Hematopoietic multipotent progenitor cell treated with erythropoietin and hydrocortisone succinate and interleukin-3 and kit ligand, for 17 days (in vitro differentiated cells): ENCODE measurements around the gene HTR1B.

Experiments used
- DNase-seq: peaks from one replicate; pipeline ENCODE4 v3.0.0-alpha.2; 2015; ENCODE audit warnings: low spot score

HTR1B gene

GRCh38 chr6:77455271-77455670 lies 8.0 kb downstream of the HTR1B start:
- no peak for DNase-seq

- DNase-seq, result no peak
Measured at GRCh38 chr6:77454386-77454785, 8.9 kb downstream of the HTR1B start.

GRCh38 chr6:77451466-77451865 lies 11.8 kb downstream of the HTR1B start:
- DNase-seq, result no peak

GRCh38 chr6:77450924-77451323 lies 12.4 kb downstream of the HTR1B start:
- no peak for DNase-seq

- no peak for DNase-seq
Measured at GRCh38 chr6:77448546-77448945, 14.7 kb downstream of the HTR1B start.

- no peak for DNase-seq
Measured at GRCh38 chr6:77447254-77447653, 16.0 kb downstream of the HTR1B start.

GRCh38 chr6:77446249-77446648 lies 17.0 kb downstream of the HTR1B start:
- no peak for DNase-seq

- DNase-seq, result no peak
Measured at GRCh38 chr6:77445214-77445613, 18.1 kb downstream of the HTR1B start.

GRCh38 chr6:77440206-77440976 lies 22.9 kb downstream of the HTR1B start:
- DNase-seq, result no peak

- no peak for DNase-seq
Measured at GRCh38 chr6:77433888-77434287, 29.4 kb downstream of the HTR1B start.

GRCh38 chr6:77430504-77430903 lies 32.8 kb downstream of the HTR1B start:
- no peak for DNase-seq

- no peak for DNase-seq
Measured at GRCh38 chr6:77425671-77426070, 37.6 kb downstream of the HTR1B start.

- no peak for DNase-seq
Measured at GRCh38 chr6:77425216-77425615, 38.1 kb downstream of the HTR1B start.

- DNase-seq, result no peak
Measured at GRCh38 chr6:77424761-77425160, 38.5 kb downstream of the HTR1B start.

- no peak for DNase-seq
Measured at GRCh38 chr6:77416839-77417238, 46.5 kb downstream of the HTR1B start.

- DNase-seq, result no peak
Measured at GRCh38 chr6:77415706-77416105, 47.6 kb downstream of the HTR1B start.
